Stimulated activated memory B cell treated with anti-CD40 and anti-IgM and Interleukin-4, amounts not matched to agents 10 μg/mL and 1 μg/mL and 100 μg/mL, for 72 hours (primary cell): ENCODE results near the gene MAGEH1.
"Not testable (repeated sequence)": the region's sequence is repeated elsewhere in the genome, so short reads cannot be mapped to it uniquely, and the experiment has no call there.

Experiments
- ATAC-seq: fragments of 150-1000 bp; cut with Tn5 transposase; 2 replicates; pipeline ENCODE4 v1.10.0; 2021
- H3K27ac Mint-ChIP-seq: one replicate; pipeline ENCODE4 v1.8.0; 2022; ENCODE audit warnings: mild to moderate bottlenecking, mixed read lengths
- H3K27me3 Mint-ChIP-seq: one replicate; pipeline ENCODE4 v1.8.0; 2022; ENCODE audit warnings: mixed read lengths
- H3K36me3 Mint-ChIP-seq: one replicate; pipeline ENCODE4 v1.8.0; 2022; ENCODE audit warnings: mixed read lengths
- H3K4me1 Mint-ChIP-seq: one replicate; pipeline ENCODE4 v1.8.0; 2022; ENCODE audit warnings: mixed read lengths
- H3K4me3 Mint-ChIP-seq: one replicate; pipeline ENCODE4 v1.8.0; 2022; ENCODE audit warnings: mild to moderate bottlenecking, moderate library complexity, mixed read lengths
- H3K9me3 Mint-ChIP-seq: one replicate; pipeline ENCODE4 v1.8.0; 2022; ENCODE audit warnings: mixed read lengths

Gene MAGEH1, protein sequence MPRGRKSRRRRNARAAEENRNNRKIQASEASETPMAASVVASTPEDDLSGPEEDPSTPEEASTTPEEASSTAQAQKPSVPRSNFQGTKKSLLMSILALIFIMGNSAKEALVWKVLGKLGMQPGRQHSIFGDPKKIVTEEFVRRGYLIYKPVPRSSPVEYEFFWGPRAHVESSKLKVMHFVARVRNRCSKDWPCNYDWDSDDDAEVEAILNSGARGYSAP

DNA sequence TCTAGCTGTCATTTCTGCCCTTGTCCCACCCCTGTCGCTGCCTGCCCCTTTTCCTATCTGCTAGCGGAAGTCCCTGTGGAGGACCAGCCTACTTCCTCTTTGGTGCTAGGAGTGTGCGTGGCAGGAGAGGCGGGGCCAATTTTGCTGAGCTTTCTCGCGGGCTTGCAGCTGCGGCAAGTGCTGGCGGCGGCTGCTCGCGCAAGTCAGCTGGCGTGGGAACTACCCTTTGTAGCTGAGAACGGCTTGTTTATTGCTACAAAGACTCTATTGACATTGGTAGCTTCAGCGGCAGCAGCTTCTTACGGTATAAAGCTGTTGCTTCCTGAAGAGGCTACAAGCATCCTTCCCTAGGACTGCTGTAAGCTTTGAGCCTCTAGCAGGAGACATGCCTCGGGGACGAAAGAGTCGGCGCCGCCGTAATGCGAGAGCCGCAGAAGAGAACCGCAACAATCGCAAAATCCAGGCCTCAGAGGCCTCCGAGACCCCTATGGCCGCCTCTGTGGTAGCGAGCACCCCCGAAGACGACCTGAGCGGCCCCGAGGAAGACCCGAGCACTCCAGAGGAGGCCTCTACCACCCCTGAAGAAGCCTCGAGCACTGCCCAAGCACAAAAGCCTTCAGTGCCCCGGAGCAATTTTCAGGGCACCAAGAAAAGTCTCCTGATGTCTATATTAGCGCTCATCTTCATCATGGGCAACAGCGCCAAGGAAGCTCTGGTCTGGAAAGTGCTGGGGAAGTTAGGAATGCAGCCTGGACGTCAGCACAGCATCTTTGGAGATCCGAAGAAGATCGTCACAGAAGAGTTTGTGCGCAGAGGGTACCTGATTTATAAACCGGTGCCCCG lies at the start of gene MAGEH1:
Gene MAGEH1 (plus strand): TSS at position 138 of the 843 bp plus-strand sequence. CDS start 248 bp downstream, at position 386.
- Mint-ChIP-seq H3K9me3 (no peaks in the 10 kb centered on the region), H3K4me3 (peak within 1 kb of the TSS; percentile 91), H3K27ac (peak within 1 kb of the TSS; percentile 85), H3K4me1 (peaks cover 10% of the 10 kb centered on the region), H3K27me3 (no peaks in the 10 kb centered on the region), H3K36me3 (no peaks in the 10 kb centered on the region)
- ATAC-seq: peak; percentile 97

DNA sequence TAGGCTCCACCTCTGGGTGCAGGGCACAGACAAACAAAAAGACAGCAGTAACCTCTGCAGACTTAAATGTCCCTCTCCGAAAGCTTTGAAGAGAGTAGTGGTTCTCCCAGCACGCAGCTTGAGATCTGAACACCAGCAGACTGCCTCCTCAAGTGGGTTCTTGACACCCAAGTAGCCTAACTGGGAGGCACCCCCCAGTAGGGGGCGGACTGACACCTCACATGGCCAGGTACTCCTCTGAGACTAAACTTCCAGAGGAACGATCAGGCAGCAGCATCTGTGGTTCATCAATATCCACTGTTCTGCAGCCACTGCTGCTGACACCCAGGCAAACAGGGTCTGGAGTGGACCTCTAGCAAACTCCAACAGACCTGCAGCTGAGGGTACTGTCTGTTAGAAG lies 24.8 kb upstream of the MAGEH1 start:
- not testable (repeated sequence) for ATAC-seq

DNA sequence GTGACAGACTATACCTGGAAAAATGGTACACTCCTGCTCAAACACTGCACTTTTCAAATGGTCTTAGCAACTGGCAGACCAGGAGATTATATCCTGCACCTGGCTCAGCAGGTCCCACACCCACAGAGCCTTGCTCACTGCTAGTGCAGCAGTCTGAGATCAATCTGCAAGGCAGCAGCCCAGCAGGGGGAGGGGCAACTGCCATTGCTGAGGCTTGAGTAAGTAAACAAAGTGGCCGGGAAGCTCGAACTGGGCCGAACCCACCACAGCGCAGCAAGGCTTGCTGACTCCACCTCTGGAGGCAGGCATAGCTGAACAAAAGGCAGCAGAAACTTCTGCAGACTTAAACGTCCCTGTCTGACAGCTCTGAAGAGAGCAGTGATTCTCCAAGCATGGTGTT lies 8.5 kb upstream of the MAGEH1 start:
- H3K4me3 Mint-ChIP-seq, H3K27ac Mint-ChIP-seq, H3K27me3 Mint-ChIP-seq, H3K9me3 Mint-ChIP-seq, H3K36me3 Mint-ChIP-seq, H3K4me1 Mint-ChIP-seq, ATAC-seq: not testable (repeated sequence)

More for the DNA sequence above, 24.8 kb upstream of the MAGEH1 start:
- H3K4me1 Mint-ChIP-seq, H3K4me3 Mint-ChIP-seq, H3K9me3 Mint-ChIP-seq, H3K27ac Mint-ChIP-seq, H3K36me3 Mint-ChIP-seq: not testable (repeated sequence)
- H3K27me3 Mint-ChIP-seq: peaks cover 24% of the 10 kb centered on the region

DNA sequence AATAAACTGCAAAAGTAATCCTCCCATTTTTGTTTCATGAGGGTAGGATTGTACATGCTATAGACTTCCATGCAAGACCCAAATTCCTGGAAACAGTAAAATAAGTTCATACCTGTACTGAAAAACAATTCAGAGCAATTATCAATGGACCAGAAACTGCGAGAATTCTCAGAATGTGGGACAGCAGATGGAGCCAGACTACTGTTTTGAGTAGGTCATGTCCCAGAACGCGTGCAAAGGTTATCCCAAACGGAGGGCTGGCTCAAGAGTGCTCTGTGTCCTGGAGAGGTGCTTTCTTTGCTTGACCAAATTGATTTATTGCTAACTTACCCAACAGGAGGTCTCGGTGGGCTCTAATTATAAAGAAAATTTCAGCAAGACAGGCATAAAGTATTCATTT lies 1.7 kb upstream of the MAGEH1 start:
- H3K9me3 Mint-ChIP-seq: no peaks in the 10 kb centered on the region
- H3K36me3 Mint-ChIP-seq: no peaks in the 10 kb centered on the region
- peaks cover 10% of the 10 kb centered on the region for H3K4me1 Mint-ChIP-seq
- ATAC-seq: no peak
- H3K4me3 Mint-ChIP-seq: no peak overlapping the region
- H3K27me3 Mint-ChIP-seq: no peaks in the 10 kb centered on the region
- no peak overlapping the region for H3K27ac Mint-ChIP-seq

DNA sequence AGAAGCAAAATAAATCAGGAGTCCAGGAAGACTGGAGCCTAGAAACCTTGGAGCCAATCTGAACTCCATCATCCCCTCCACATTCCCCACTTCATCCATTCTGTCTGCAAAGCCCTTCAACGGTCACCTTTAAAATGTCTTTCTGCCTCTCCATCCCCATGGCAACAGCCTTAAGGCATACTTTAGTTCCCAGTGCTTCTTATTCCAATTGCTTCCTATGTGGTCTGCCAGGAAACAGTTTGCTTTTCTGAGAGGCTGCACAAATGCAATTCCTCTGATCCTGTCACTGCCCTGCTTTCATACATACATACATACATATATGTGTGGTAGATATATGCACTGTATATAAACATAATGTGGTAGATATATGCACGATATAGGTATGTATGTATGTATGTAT lies 786 bp upstream of the MAGEH1 start:
- no peaks in the 10 kb centered on the region for H3K36me3 Mint-ChIP-seq
- H3K4me3 Mint-ChIP-seq: no peak overlapping the region
- no peak overlapping the region for H3K27ac Mint-ChIP-seq
- no peak for ATAC-seq
- H3K27me3 Mint-ChIP-seq: no peaks in the 10 kb centered on the region
- H3K4me1 Mint-ChIP-seq: peaks cover 10% of the 10 kb centered on the region
- no peaks in the 10 kb centered on the region for H3K9me3 Mint-ChIP-seq

DNA sequence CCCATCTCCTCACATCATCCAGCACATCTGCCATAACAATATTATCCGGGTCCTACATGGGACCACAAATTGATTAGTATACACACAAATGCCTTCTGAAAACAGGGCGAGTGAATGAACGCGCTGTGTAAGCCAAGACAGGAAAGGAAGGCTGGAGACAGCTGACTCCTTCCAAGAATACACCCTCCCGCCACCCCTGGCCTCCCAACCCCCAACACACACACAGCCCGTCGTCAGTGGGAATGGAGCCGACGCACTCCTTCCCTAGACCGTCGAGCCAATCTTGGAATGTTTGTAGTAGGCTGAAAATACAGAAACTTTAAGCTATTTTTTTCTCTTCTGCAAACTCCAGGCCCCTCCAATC lies 319 bp upstream of the MAGEH1 start:
- H3K27me3 Mint-ChIP-seq: no peaks in the 10 kb centered on the region
- peaks cover 10% of the 10 kb centered on the region for H3K4me1 Mint-ChIP-seq
- H3K27ac Mint-ChIP-seq: peak overlapping the region; percentile 85
- ATAC-seq: no peak
- no peaks in the 10 kb centered on the region for H3K36me3 Mint-ChIP-seq
- H3K4me3 Mint-ChIP-seq: peak overlapping the region; percentile 91
- H3K9me3 Mint-ChIP-seq: no peaks in the 10 kb centered on the region

DNA sequence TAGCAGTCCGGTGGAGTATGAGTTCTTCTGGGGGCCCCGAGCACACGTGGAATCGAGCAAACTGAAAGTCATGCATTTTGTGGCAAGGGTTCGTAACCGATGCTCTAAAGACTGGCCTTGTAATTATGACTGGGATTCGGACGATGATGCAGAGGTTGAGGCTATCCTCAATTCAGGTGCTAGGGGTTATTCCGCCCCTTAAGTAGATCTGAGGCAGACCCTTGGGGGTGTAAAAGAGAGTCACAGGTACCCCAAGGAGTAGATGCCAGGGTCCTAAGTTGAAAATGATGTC lies 852 bp downstream of the MAGEH1 start:
- Mint-ChIP-seq H3K4me3 (peak overlapping the region; percentile 91), H3K27ac (peak overlapping the region; percentile 85), H3K36me3 (no peaks in the 10 kb centered on the region), H3K4me1 (peaks cover 10% of the 10 kb centered on the region), H3K9me3 (no peaks in the 10 kb centered on the region), H3K27me3 (no peaks in the 10 kb centered on the region)
- no peak for ATAC-seq

DNA sequence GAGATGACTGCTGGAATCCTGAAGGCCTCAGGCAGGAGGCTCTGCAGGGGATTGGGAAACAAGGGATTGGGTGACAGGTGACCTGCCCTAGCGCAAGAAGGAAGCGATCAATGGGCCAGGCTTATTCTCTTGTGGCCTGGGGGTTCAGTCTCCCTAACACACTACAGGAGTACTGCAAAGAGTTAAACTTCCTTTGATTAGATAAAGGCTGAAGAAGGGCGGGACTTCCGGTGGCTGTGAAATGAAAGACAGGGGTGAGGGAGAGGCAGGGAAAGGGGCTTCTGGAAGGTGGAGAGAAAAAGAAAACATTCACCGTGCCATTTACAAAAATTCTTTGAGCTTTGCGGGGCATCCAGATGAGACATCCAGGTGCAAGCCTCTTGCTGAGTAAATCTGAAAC lies 3.8 kb downstream of the MAGEH1 start:
- not testable (repeated sequence) for H3K27ac Mint-ChIP-seq, ATAC-seq, H3K36me3 Mint-ChIP-seq, H3K4me3 Mint-ChIP-seq, H3K27me3 Mint-ChIP-seq, H3K9me3 Mint-ChIP-seq
- peaks cover 10% of the 10 kb centered on the region for H3K4me1 Mint-ChIP-seq

DNA sequence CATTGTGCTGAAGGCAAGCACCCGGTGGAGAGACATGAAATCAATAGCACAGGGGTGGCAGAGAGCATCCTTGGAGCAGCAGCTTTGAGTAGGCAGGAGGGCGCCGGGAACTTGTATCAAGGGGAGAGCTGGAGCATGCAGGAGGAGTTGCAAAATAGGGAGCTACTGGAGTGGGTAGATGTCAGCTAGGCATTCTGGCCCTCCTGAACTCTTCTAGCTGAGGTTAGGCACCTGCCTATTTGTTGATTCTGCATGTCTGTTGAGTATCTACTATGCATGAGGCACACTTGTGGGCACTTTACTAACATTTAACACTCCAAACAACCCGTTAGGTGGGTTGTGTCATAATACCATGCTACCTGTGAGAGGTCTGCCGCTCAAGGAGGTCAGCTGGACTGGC lies 7.5 kb downstream of the MAGEH1 start:
- not testable (repeated sequence) for H3K27me3 Mint-ChIP-seq, H3K4me3 Mint-ChIP-seq, H3K27ac Mint-ChIP-seq, ATAC-seq, H3K9me3 Mint-ChIP-seq, H3K36me3 Mint-ChIP-seq, H3K4me1 Mint-ChIP-seq

DNA sequence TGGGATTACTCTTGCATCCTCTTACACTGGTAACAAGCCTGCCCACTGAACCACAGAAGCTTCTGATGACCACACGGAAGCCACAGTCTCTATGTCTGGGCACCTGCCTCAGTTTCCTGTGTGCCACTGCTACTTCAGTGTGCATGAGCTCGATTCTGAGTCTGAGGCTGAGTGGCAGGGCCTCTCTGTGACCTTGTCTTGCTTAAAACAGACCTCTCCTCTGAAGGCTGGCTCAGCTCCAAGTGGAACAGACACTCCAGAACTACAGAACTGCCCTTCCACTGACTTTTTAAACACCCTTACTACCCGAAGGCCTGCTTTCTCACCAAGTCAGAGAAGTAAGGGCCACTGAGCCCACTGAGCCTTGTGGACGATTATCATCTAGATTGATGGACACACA lies 8.0 kb downstream of the MAGEH1 start:
- H3K9me3 Mint-ChIP-seq, H3K36me3 Mint-ChIP-seq, H3K27ac Mint-ChIP-seq, H3K4me3 Mint-ChIP-seq, H3K4me1 Mint-ChIP-seq, H3K27me3 Mint-ChIP-seq, ATAC-seq: not testable (repeated sequence)

DNA sequence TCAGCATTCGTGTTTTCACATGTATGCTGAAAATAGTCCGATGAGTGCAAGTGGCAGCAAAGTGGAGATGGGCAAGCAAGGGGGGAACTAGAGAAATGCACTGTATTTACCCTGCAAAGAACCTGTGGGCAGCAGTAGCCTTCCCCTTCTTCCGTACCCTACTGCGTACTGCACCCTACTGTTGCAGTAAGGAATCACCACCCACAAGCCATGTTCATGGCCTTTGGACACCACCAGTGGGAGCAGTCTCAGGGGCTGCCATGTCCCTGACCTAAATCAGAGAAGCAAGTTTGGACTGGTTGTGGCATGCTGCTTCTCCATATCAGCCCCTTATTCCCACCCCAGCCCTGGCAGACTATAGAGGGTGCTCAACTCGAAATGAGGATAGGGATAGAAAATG lies 12.1 kb downstream of the MAGEH1 start:
- H3K4me1 Mint-ChIP-seq, H3K4me3 Mint-ChIP-seq, H3K27ac Mint-ChIP-seq, H3K36me3 Mint-ChIP-seq, ATAC-seq, H3K27me3 Mint-ChIP-seq, H3K9me3 Mint-ChIP-seq: not testable (repeated sequence)

DNA sequence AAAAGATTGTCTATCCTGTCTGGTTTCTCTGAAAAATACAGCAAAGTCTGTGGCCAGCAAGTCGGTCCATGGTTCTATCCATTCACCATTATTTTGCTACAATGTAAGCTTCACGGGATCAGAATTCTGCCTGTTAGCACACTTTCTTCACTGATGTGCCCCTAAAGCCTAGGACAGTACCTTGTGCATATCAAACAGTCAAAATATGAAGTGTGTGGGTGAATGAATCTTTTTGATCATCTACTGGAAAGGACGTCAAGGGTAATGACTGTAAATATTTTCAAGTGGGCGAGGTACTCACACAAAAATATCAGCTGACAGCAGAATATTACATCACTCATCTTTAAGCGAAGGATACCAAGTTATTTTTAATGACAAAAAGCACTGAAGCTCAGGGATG lies 13.2 kb downstream of the MAGEH1 start:
- H3K4me3 Mint-ChIP-seq, ATAC-seq: not testable (repeated sequence)

DNA sequence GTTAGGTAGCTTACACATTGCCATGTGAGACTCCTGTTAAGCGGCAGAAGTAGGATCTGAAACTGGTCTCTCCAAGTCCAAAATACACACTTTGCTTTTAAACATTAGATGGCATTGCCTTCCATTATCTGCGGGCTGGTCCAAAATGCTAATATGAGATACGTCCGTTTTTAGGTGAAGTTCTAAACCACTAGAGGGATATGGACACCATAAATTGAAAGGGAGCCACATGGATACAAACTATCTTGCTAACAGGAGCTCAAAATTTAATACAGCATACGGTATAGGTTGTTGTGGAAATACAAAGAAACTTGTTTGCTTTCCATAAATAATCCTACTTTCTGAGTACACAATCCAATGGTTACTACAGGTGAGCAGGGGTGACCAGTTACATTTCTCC lies 13.9 kb downstream of the MAGEH1 start:
- H3K4me1 Mint-ChIP-seq, ATAC-seq, H3K9me3 Mint-ChIP-seq, H3K27ac Mint-ChIP-seq, H3K27me3 Mint-ChIP-seq, H3K4me3 Mint-ChIP-seq, H3K36me3 Mint-ChIP-seq: not testable (repeated sequence)

More for the DNA sequence above, 13.2 kb downstream of the MAGEH1 start:
- not testable (repeated sequence) for H3K4me1 Mint-ChIP-seq, H3K9me3 Mint-ChIP-seq, H3K27ac Mint-ChIP-seq, H3K36me3 Mint-ChIP-seq, H3K27me3 Mint-ChIP-seq

DNA sequence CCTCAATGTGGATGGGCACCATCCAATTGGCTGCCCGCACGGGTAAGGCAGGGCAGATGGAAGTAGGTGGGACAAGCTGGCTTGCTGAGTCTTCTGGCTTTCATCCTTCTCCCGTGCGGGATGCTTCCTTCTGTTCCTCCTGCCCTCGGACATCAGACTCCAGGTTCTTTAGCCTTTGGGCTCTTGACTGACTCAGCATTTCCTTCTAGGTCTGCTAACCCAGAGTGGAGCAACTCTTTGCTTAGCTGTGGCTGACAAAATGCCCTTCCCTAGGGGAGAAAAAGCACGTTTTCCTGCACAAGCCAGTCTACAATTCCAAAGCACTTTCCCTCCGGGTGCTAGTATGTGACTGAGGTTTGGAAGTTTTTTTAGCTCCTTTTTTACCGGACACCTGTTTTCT lies 28.0 kb downstream of the MAGEH1 start:
- not testable (repeated sequence) for H3K27ac Mint-ChIP-seq

DNA sequence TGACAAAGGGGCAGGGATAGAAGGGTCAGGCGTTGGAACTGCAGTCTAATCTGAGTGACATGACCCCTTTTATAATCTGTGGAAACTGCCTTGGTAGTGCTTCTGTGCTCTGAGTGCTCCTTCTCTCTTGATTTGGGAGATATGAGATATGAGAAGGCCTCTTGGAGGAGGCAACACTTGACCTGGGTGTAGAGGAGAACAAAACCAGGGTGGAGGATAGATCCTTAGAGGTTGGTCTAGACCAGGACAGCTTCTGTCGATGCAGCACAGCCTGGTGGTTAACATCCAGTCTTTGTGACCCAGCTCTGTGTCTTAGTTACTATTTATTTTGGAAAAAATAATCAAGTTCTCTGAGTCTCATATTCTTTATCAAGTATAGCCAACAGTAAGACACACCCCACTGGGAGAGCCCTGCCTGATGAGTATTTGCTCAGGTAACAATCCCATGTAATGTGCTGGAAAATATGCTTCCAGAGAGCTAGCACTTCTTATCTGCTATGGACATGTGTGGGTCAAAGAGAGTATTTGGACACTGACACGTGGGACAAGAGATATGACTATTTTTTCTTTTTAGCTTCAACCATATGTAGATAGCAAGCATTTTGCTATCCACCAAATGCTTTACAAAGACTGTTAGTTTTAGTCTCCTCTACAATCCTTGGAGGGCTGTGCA lies 28.6 kb downstream of the MAGEH1 start:
- H3K27ac Mint-ChIP-seq: no peak overlapping the region
- H3K4me3 Mint-ChIP-seq: no peak overlapping the region
- H3K27me3 Mint-ChIP-seq: no peaks in the 10 kb centered on the region
- no peaks in the 10 kb centered on the region for H3K36me3 Mint-ChIP-seq
- H3K9me3 Mint-ChIP-seq: no peaks in the 10 kb centered on the region
- H3K4me1 Mint-ChIP-seq: peaks cover 7% of the 10 kb centered on the region
- ATAC-seq: no peak

More for the DNA sequence above, 28.0 kb downstream of the MAGEH1 start:
- not testable (repeated sequence) for H3K27me3 Mint-ChIP-seq, H3K36me3 Mint-ChIP-seq, H3K4me3 Mint-ChIP-seq, ATAC-seq, H3K9me3 Mint-ChIP-seq, H3K4me1 Mint-ChIP-seq

DNA sequence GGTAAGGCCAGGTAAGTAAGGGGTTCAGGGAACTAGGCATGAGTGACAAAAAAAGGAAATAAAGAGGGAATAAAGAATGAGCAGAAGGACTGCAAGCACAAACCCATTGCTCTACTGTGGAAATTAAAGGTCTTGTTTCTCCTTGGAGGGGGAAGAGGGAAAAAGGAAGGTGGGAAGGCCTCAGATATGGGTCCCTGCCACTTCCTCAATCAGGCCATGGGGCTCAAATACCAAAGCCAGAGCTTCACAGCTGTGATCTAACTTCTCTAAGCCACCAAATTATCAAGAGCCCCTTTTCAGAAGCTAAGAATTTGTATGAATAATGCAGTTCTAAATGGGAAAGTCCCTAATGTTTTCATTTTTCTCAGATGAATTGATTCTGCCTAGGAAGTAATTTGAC lies 33.0 kb downstream of the MAGEH1 start:
- Mint-ChIP-seq H3K4me1 (peaks cover 17% of the 10 kb centered on the region), H3K4me3 (no peak overlapping the region), H3K36me3 (no peaks in the 10 kb centered on the region), H3K9me3 (no peaks in the 10 kb centered on the region), H3K27ac (no peak overlapping the region), H3K27me3 (no peaks in the 10 kb centered on the region)
- no peak for ATAC-seq
